ENCODE measurements around the gene EMC8.

EMC8 gene

DNA sequence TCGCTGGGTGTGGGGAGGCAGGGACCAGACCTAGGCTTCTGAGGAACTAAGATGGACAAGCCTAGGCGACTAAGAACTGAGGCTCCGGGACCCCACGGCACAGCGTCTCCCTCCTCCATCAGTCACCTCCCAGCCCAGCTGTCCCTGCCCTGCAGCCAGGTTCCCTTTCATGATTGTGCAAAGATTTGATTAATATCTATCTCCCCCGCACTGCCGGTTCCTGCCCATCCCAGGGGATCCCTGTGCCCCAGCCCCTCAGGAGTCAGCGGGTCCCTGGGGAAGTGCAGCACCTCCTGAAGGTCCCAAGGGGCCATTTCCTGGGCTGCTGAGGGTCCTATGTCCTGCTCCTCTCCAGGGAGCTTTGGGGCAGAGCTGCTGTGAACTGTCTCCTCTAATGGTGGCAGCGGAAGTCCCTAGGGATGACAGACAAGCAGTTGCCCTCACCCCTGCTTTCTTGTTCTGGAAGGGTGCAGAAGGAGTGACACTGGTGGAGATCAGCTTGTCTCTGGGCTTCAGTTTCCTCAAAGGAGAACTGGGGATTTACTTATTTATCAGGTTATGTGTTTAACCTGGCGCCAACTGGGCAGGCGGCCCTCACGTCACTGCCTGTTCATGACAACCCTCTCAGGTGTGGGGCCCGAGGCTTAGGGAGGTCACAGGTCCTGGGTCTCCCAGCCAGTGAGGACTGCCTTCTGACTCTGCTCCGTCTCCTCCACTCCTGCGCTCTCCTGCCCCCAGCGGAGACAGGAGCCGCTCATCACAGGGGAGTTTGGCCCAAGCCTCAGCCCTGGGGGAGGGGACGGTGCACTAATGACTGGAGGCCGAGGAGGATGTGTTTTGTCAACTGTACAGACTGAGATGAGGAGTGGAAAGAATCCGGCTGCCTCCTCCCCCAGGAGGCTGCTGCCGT, 46.6 kb downstream of the EMC8 start:
- DNase-seq, result no peak

GRCh38 chr16:85751698-85752501, 47.4 kb downstream of the EMC8 start:
- DNase-seq, result no peak

GRCh38 chr16:85750827-85751697, 48.3 kb downstream of the EMC8 start, which contains the start of gene C16orf74:
TSS of gene C16orf74 (minus strand) at chr16:85751096. CDS start at chr16:85735217, 15,879 bp downstream.
- no peak for DNase-seq

GRCh38 chr16:85750146-85750826, 49.1 kb downstream of the EMC8 start:
- peak; percentile 62 for DNase-seq

- no peak for DNase-seq
Observed at GRCh38 chr16:85749771-85750145, 49.6 kb downstream of the EMC8 start.

DNA sequence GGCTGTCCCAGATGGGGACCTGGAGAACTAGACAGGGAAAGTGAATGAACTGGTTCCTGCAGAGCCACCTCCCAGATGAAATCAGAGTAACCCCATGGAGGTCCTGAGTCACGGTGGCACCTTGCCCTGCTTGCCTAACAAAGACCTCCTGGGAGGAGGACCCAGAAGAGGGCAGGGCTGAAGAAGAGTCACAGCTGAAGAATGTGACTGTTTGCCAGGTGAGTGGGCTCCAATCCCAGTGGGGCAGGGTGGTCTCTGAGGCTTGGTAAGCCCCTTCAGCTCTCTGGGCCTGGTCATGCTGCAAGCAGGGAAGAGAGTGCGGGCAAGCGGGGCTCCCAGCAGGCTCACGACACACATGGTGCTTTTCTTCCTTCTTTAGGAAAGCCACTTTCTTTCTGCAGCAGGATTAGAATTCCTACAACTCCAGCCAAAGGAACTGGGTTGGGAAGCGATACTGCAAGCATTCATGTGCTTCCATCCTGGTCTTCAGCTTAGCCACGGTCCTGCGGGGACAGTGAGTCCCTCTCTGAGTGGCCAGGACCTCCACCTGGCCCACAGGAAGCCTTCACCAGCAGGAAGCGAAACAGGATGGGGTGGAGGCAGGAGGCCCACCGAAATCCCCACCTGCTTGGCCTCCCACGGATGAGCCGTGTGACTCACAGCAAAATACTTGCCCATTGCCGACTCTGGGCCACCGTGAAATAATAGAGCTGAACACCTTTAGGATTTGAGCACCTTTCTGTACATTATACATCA, 52.7 kb downstream of the EMC8 start:
- no peak for DNase-seq

GRCh38 chr16:85738923-85739715, 60.2 kb downstream of the EMC8 start:
- DNase-seq, result no peak

DNA sequence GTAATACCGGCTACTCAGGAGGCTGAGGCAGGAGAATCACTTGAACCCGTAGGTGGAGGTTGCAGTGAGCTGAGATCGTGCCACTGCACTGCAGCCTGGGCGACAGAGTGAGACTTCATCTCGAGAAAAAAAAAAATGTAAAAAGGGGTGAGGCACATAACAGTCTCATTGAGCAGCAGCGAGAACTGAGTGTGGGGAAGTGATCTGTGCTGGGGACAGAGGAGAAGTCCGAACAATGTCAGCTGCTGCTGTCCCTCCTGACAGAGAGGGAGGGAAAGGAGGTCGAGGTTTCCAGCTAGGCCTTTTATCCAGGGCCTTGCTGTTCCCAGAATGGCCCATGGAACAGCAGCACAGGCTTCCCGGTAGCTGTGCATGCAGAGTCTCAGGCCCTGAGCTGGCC, 62.4 kb downstream of the EMC8 start:
- DNase-seq, result no peak

DNA sequence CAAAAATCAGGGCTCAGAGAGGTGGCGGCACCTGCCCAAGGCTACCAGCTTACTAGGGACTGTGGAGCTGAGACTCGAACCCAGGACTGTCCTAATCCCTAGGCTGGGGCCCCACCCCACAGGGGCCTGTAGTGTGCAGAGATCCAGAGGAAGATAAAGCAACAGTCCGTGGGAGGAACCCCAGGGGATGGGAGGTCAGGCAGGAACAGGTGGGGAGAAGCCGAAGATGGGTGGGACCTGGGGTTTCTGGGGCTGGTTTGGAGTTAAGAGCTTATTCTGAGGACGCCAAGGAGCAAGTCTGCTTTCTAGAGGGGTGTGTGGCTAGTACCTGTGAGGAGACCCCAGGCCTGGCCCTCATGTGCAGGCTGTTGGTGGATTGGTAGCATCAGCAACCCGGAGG, 63.4 kb downstream of the EMC8 start:
- DNase-seq, result no peak

DNA sequence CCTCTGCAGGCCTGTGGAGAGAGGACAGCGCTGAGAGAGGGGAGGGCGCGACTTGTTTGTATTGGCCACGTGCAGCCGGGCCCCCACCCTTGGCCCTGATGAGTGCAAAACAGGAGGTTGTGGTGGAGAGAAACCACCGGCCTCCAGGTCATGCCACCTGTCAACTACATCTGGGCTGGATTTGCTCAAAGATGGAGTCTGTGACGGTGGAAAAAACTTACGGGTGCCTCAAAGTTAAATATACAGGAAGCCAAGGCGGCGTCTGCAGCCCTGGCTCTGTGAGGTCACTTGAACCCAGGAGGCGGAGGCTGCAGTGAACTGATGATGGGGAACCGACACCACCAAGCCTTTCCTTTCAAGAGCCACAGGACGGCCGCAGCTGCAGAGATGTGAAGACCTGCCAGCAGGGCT, 64.1 kb downstream of the EMC8 start:
- no peak for DNase-seq

- DNase-seq, result no peak
Observed at GRCh38 chr16:85734311-85735017, 64.9 kb downstream of the EMC8 start.

DNA sequence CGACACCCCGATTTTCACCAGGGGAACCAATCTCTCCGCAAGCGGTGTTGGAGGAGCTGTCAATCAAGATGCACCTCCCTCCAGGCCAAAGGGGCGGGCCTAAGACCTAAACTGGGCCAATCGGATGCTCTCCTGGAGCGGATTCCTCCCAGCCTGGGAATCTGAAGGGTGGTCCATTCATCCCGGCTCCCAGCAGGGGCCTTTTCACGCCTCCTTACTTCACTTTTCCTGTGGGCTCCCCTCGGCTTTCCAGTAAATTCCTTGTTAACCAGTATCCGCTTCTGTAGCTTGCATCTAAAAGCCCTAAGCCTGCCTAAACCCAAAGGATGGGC, 65.5 kb downstream of the EMC8 start:
- no peak for DNase-seq

DNA sequence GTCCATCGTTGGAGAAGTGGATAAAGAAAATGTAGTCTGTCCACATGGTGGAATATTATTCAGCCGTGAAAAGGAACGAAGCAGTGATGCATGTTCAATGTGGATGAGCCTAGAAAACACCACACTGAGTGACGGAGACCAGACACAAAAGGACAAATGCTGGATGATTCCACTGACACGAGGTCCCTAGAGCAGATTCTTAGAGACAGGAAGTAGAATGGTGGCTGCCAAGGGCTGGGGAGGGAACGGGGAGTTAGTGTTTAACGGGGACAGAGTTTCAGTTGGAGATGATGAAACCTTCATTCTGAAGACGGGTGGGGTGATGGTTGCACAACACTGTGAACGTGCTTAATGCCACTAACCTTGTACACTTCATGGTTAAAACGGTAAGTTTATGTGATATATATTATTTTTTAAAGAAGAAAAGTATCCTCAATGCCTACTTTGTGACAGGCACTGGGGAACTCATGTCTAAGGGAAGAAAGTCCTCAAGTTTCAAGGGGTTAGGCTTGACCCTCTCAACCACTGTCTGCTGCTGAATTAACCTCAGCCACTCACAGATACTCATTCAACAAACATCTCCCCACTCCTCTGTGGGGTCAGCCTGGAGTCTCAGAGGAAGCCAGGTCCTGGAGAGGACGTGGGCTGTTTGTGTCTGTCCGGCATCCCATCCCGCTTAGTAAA, 66.0 kb downstream of the EMC8 start:
- no peak for DNase-seq

DNA sequence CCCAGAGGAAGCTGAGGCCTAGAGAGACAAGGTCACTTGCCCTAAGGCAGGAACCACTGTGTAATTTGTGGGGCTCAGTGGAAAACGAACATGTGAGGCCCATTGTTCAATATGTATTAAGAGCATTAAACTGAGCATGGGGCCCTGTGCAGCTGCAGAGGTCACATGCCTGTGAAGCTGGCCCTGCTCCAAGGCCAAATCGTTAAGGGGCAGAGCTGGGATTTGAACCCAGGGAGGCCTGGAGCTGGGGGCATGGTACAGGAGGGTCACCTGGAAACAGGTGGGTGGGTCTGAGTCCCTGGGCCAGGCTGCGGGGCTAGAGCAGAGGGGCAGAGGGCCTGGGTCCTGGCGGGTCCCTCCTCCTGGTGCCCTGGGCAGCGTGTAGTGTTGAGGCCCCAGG, 68.2 kb downstream of the EMC8 start:
- DNase-seq, result no peak

DNA sequence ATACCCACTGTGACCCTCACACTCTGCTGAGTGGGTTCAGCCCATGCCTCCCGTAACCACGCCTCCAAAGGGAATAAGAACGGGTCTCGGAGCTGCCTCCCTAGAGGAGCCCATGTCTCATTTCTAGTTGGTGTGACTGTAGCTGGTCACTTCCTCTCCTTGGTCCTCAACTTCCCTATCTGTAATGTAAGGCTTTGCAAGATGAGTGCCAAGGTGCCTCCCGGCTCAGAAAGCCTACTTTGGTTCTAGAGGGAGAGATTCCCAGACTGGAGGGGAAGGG, 69.2 kb downstream of the EMC8 start:
- no peak for DNase-seq

GRCh38 chr16:85729452-85730185, 69.7 kb downstream of the EMC8 start:
- DNase-seq, result no peak

DNA sequence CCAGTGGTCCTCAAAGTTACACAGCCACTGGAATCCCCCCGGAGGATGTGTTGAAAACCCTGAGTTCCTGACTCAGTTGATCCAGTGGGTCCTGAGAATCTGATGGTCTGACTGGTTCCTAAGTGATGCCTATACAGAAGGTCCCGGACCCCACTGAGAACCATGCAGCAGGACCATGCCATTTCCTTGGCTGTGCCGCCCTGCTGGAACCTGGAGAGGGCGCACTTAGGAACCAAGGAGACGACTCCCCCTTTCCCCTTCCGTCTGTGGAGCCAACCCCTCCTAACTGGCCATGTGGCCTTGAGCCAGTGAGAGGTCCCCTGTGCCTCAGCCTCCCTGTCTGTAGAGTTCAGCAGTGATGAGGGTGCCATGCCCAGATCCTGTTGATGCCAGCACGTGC, 70.5 kb downstream of the EMC8 start:
- no peak for DNase-seq

All from left hindlimb (tissue), 1 donor.